Measurements from ENCODE around the gene ART5.
"Not testable (repeated sequence)": the region's sequence is repeated elsewhere in the genome, so short reads cannot be mapped to it uniquely, and the experiment has no call there.

ART5 gene

GRCh38 chr11:3622521-3622920 lies 19.3 kb downstream of the ART5 start:
- no peak for DNase-seq (ENCODE audit: low read depth in 2 of 2)

DNA sequence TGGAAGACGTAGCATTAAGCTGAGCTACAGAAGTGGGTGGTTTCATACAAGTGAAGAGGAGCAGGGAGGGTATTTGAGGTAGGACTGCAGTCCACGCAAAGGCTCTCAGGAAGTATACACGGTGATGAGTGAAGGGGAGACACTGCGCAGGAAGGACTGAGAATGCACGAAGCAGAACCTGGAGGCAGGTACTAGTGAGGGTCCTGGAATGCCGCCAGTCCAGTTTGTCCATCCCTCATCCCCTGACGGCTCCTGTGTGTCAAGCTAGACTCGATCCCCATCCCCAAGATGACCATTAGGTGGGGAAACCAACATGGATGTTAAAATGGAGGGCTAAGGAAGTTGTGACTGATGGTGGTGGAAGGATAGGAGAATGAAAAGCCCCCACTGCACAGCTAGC lies 23.8 kb downstream of the ART5 start:
- no peak for DNase-seq (ENCODE audit: low read depth in 2 of 2)

DNA sequence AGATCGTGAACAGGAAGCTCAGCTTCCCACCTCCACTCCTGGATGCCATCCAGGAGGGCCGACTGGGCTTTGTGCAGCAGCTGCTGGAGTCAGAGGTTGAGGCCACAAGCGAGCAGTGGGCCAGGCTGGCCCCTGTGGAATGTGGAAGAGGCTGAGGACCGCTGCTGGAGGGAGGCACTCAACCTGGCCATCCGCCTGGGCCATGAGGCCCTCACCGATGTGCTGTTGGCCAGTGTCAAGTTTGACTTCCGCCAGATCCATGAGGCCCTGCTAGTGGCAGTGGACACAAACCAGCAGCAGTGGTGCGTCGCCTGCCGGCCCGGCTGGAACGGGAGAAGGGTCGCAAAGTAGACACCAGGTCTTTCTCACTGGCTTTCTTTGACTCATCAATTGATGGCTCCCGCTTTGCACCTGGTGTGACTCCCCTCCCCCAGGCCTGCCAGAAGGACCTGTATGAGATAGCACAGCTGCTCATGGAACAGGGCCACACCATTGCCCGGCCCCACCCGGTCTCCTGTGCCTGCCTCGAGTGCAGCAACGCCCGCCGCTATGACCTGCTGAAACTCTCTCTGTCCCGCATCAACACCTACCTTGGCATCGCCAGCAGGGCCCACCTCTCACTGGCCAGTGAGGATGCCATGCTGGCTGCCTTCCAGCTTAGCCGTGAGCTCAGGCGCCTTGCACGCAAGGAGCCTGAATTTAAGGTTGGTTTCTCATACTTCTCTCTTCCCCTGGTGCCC lies 24.9 kb downstream of the ART5 start:
- DNase-seq (ENCODE audit: low read depth in 2 of 2): no peak

GRCh38 chr11:3615998-3616397 lies 25.8 kb downstream of the ART5 start:
- DNase-seq (ENCODE audit: low read depth in 2 of 2): no peak

- DNase-seq (ENCODE audit: low read depth in 2 of 2): no peak
Observed at GRCh38 chr11:3614742-3615171, 27.0 kb downstream of the ART5 start.

GRCh38 chr11:3613998-3614741 lies 27.6 kb downstream of the ART5 start:
- no peak for DNase-seq (ENCODE audit: low read depth in 2 of 2)

DNA sequence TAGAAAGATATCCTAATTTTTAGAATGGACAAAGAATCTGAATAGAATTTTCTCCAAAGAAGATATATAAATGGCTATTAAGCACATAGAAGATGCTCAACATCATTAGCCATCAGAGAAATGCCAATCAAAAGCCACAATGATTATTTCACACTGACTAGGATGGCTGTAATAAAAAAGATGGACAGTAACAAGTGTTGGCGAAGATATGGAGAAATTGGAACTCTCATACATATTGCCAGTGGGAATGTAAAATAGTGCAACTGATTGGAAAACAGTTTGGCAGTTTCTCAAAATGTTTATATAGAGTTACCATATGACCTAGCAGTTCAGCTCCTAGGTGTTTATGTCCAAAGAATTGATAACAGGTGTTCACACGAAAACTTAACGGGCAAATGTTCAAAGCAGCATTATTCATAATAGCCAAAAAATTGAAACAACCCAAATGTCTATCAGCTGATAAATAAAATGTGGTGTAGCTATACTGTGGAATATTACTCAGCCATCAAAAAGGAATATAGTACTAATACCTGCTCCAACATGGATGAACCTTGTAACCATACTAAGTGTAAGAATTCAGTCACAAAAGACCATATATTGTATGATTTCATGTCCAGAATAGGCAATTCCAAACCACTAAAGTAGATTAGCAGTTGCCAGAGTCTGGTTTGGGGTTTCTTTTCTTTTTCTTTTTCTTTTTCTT lies 29.7 kb downstream of the ART5 start:
- no peak for DNase-seq (ENCODE audit: low read depth in 2 of 2)

GRCh38 chr11:3610846-3611245 lies 30.9 kb downstream of the ART5 start:
- no peak for DNase-seq (ENCODE audit: low read depth in 2 of 2)

DNA sequence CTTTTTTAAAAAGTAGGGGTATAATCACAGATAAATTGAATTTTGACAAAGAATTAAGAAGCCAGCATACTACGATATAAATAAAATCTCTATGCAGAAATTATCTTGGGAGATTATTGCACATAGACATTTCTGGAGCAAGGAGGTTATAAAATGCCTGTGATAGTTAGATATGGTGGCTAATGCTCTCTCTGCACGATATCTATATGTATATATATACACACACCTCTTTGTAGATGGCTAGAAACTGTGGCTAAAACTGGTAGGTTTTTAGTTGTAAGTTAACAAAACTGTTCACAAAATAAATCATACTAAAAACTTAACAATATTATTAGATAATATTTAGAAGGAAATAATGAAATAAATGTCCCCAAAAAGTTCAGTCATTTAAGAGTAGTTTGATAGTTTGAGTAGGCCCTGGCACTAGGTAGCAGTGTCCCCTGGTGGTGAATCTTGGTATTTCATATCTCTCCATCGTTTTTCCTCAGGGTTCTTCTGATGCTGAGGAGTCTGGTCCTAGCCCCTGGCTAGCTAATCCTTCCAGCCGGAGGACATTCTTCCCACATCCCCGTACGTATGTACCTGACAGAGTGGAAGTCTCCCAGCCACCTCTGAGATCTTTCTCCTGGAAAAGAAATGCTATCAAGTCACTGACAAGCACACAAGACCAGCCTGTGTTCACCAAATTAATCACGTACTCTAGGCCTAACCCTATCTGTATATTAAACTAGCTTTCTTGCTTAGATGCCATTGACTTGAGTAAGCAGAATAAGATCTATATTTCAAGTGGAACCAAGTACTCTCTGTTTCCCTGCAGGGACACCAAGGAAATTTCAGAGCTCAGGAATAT lies 32.2 kb downstream of the ART5 start:
- DNase-seq (ENCODE audit: low read depth in 2 of 2): no peak

- DNase-seq (ENCODE audit: low read depth in 2 of 2): no peak
Observed at GRCh38 chr11:3605771-3606203, 36.0 kb downstream of the ART5 start.

- no peak for DNase-seq (ENCODE audit: low read depth in 2 of 2)
Observed at GRCh38 chr11:3605283-3605662, 36.5 kb downstream of the ART5 start.

DNA sequence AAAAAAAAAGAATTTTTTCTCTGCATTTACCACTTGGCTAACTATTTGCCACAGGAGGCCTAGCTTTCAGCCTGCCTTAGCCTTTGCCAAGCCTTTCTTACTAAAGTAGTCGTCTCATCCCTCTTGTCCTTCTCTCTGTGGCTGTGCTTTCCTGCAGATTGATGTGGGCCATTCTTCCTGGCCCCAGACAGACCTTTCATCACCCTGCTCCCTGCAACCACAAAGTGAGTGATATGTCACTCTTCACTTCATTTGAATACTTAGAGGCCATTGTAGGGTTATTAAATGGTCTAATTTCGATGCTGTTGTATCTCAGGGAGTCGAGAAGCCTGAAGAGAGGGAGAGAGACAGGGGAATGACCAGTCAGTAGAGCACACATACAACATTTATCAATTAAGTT lies 37.6 kb downstream of the ART5 start:
- DNase-seq (ENCODE audit: low read depth in 2 of 2): no peak

GRCh38 chr11:3600201-3600600 lies 41.6 kb downstream of the ART5 start:
- not testable (repeated sequence) for DNase-seq (ENCODE audit: low read depth in 2 of 2)

DNA sequence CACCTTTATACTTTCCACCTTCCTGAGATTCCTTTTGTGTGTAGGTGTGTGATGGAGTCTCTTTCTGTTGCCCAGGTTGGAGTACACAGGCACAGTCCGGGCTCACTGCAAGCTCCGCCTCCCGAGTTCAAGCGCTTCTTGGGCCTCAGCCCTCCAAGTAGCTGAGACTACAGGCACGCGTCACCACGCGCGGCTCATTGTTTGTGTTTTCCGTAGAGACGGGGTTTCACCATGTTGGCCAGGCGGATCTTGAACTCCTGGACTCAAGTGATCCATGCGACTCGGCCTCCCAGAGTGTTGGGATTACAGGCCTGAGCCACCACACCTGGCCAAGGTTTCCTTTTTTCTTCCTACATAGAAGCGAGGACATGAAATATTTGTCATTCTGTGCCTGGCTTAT lies 44.0 kb downstream of the ART5 start:
- DNase-seq (ENCODE audit: low read depth in 2 of 2): not testable (repeated sequence)

DNA sequence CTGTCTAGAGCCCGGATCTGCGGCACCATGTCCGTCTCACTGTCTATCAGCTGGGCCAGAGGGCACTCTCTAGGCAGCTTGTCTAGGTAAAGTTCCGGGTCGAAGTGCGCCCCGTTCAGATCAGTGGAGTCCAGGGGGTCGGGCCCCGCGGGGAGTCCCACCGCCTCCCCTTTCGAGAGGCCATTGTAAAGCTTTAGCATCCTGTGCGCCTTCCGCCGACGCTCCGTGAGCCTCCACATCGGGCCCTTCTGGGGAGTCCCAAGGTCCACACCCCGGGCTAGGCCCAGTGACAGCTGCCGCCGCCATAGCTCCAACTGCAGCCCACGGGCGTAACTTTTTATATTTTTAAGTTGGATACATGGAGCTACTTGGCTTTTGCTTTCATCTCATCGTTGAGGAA lies 50.5 kb downstream of the ART5 start:
- not testable (repeated sequence) for DNase-seq (ENCODE audit: low read depth in 2 of 2)

GRCh38 chr11:3590193-3590592 lies 51.6 kb downstream of the ART5 start:
- DNase-seq (ENCODE audit: low read depth in 2 of 2): not testable (repeated sequence)

DNA sequence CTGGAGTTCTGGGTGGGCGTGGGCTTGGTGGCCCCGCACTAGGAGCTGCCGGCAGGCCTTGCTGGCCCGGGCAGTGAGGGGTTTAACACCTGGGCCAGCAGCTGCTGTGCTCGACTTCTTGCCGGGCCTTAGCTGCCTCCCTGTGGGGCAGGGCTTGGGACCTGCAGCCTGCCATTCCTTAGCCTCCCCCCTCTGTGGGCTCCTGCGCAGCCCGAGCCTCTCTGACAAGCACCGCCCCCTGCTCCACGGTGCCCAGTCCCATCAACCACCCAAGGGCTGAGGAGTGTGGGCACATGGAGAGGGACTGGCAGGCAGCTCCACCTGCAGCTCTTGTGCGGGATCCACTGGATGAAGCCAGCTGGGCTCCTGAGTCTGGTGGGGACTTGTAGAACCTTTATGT lies 53.0 kb downstream of the ART5 start:
- not testable (repeated sequence) for DNase-seq (ENCODE audit: low read depth in 2 of 2)
